ENCODE results near the gene TMEM218. TPM values are rescaled to one million over a fixed set of nuclear protein-coding genes. Genes with fewer than 3 reads are reported as not detected.

TMEM218 gene
- total RNA-seq, 1 donor from 2014 or later = 30.4 TPM

GRCh38 chr11:125105926-125106325 lies 5.5 kb downstream of the TMEM218 start:
- peaks cover 32% of the 10 kb centered on the region for H3K36me3 Mint-ChIP-seq (ENCODE audit: low read depth)
- DNase-seq (ENCODE audit: low read depth, low spot score) = no peak
- H3K27me3 Mint-ChIP-seq (ENCODE audit: low read depth) = no peaks in the 10 kb centered on the region
- H3K4me1 Mint-ChIP-seq = peaks cover 9% of the 10 kb centered on the region
- TF ChIP-seq CTCF (conservative IDR thresholded peaks at IDR 0.05) = no peak
- peaks cover 13% of the 10 kb centered on the region for H3K9me3 Mint-ChIP-seq
- no peak overlapping the region for H3K27ac Mint-ChIP-seq (ENCODE audit: unreplicated experiment)
- H3K4me3 Mint-ChIP-seq = no peak overlapping the region

- peaks cover 38% of the 10 kb centered on the region for H3K36me3 Mint-ChIP-seq (ENCODE audit: low read depth)
- no peaks in the 10 kb centered on the region for H3K4me1 Mint-ChIP-seq
- H3K9me3 Mint-ChIP-seq = peaks cover 13% of the 10 kb centered on the region
- no peak for DNase-seq (ENCODE audit: low read depth, low spot score)
- H3K27me3 Mint-ChIP-seq (ENCODE audit: low read depth) = no peaks in the 10 kb centered on the region
- TF ChIP-seq CTCF (conservative IDR thresholded peaks at IDR 0.05) = no peak
- no peak overlapping the region for H3K27ac Mint-ChIP-seq (ENCODE audit: unreplicated experiment)
- H3K4me3 Mint-ChIP-seq = no peak overlapping the region
These were observed 8.9 kb downstream of the TMEM218 start for GRCh38 chr11:125102510-125102909.

GRCh38 chr11:125102025-125102424 lies 9.4 kb downstream of the TMEM218 start:
- Mint-ChIP-seq H3K9me3 (peaks cover 12% of the 10 kb centered on the region), H3K27me3 (ENCODE audit: low read depth) (no peaks in the 10 kb centered on the region), H3K27ac (ENCODE audit: unreplicated experiment) (no peak overlapping the region), H3K4me3 (no peak overlapping the region), H3K36me3 (ENCODE audit: low read depth) (peaks cover 36% of the 10 kb centered on the region), H3K4me1 (no peaks in the 10 kb centered on the region)
- no peak for DNase-seq (ENCODE audit: low read depth, low spot score)
- TF ChIP-seq CTCF (conservative IDR thresholded peaks at IDR 0.05) = no peak

- Mint-ChIP-seq H3K36me3 (ENCODE audit: low read depth) (peaks cover 35% of the 10 kb centered on the region), H3K27me3 (ENCODE audit: low read depth) (no peaks in the 10 kb centered on the region), H3K4me3 (no peak overlapping the region), H3K4me1 (no peaks in the 10 kb centered on the region), H3K27ac (ENCODE audit: unreplicated experiment) (no peak overlapping the region), H3K9me3 (peaks cover 8% of the 10 kb centered on the region)
- DNase-seq (ENCODE audit: low read depth, low spot score) = no peak
- no peak for TF ChIP-seq CTCF (conservative IDR thresholded peaks at IDR 0.05)
These were observed 9.8 kb downstream of the TMEM218 start for GRCh38 chr11:125101596-125101995.

- no peak overlapping the region for H3K4me3 Mint-ChIP-seq
- H3K27ac Mint-ChIP-seq (ENCODE audit: unreplicated experiment) = no peak overlapping the region
- TF ChIP-seq CTCF (conservative IDR thresholded peaks at IDR 0.05) = no peak
- DNase-seq (ENCODE audit: low read depth, low spot score) = no peak
- H3K27me3 Mint-ChIP-seq (ENCODE audit: low read depth) = no peaks in the 10 kb centered on the region
- H3K36me3 Mint-ChIP-seq (ENCODE audit: low read depth) = peaks cover 25% of the 10 kb centered on the region
- peaks cover 3% of the 10 kb centered on the region for H3K9me3 Mint-ChIP-seq
- no peaks in the 10 kb centered on the region for H3K4me1 Mint-ChIP-seq
These were observed 11.3 kb downstream of the TMEM218 start for GRCh38 chr11:125100136-125100535.

- Mint-ChIP-seq H3K27me3 (ENCODE audit: low read depth) (no peaks in the 10 kb centered on the region), H3K4me1 (peaks cover 21% of the 10 kb centered on the region), H3K9me3 (no peaks in the 10 kb centered on the region), H3K27ac (ENCODE audit: unreplicated experiment) (no peak overlapping the region), H3K4me3 (no peak overlapping the region), H3K36me3 (ENCODE audit: low read depth) (peaks cover 7% of the 10 kb centered on the region)
- no peak for DNase-seq (ENCODE audit: low read depth, low spot score)
- TF ChIP-seq CTCF (conservative IDR thresholded peaks at IDR 0.05) = no peak
These were observed 16.7 kb downstream of the TMEM218 start for GRCh38 chr11:125094731-125095130.

Measured in neural crest cell (in vitro differentiated cells).